Hematopoietic multipotent progenitor cell treated with erythropoietin and hydrocortisone succinate and interleukin-3 and kit ligand, for 15 days (in vitro differentiated cells): ENCODE results near the gene CATSPER1.

Experiments used
- DNase-seq: peaks from one replicate; pipeline ENCODE4 v3.0.0-alpha.2; 2015; ENCODE audit warnings: low spot score

Gene CATSPER1

GRCh38 chr11:66002648-66003225 lies 23.5 kb downstream of the CATSPER1 start:
- DNase-seq = no peak

DNA sequence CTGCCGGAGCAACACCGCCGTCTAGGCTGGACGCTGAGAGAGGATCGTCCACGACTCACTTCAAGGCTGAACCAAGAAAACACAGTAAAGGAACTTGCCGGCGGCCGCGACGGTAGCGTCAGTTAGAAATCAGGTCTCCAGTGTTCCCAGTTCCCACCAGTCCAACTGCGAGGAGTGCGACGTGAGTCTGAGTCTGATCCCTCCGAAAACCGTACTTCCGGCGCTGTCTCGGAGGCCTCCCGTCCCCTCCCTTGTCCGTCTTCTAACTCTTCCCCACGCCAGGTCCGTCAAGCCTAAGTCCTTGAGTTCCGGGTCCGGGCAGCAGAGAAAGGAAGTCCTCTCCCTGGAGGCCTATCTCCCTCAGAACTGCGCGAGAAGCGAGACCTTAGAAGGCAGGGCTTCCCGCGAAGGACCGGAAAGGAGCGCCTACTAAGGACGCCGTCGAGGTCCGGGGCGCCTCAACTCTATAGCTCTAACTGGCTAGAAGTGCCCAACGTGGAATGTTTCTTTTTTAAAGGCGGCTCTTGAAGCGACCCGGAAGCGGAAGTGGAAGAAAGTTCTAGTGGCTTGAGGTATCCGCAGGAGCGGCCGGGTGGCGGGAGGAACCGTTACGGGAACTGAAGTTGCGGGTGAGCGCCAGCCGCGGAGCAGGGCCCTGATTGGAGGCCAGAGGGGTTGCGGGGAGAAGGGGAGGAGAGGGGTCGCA lies 24.2 kb downstream of the CATSPER1 start, which contains the start of the genes BANF1 and EIF1AD:
TSS of gene BANF1 (plus strand) at position 562 of the 706 bp plus-strand sequence. CDS start 748 bp downstream, outside the sequence.
TSS of gene EIF1AD (minus strand) at position 216 of the 706 bp plus-strand sequence. CDS start 1,768 bp downstream, outside the sequence.
- DNase-seq = peak; percentile 95

DNA sequence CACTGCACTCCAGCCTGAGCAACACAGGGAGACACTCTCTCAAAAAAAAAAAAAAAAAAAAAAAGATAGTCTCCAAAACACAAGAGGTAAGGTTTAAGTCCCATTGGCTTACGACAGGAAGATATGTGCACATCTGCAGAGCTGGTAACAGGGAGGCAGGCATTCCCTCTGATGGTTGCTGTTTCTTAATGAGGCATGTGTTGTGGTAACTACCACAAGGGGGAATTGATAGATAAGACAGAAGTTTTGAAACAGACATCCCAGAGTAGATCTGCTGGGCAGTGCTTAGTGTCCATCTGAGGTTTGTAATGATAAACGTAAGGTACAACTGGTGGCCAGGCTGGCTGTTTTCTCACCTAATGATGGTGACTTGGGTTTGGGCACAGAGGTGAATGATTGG lies 29.0 kb downstream of the CATSPER1 start:
- DNase-seq = no peak

DNA sequence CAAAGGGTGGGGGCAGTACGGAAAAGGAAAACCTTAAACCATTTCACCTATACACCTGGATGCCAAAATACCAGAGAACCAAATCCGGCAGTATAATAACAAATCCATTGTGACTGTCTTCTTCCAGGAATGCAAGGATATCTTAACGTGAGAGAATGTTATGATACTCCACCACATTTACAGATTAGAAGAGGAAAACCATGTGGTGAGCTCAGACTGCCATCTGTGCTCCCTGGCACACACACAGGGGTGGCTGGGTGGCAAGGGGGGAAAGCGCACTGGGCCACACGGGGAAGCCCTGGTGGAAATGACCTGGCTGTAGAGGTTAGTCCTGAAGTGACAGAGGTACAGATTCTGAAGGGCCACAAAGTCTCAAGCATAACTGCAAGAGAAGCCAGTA lies 34.2 kb downstream of the CATSPER1 start:
- no peak for DNase-seq

DNA sequence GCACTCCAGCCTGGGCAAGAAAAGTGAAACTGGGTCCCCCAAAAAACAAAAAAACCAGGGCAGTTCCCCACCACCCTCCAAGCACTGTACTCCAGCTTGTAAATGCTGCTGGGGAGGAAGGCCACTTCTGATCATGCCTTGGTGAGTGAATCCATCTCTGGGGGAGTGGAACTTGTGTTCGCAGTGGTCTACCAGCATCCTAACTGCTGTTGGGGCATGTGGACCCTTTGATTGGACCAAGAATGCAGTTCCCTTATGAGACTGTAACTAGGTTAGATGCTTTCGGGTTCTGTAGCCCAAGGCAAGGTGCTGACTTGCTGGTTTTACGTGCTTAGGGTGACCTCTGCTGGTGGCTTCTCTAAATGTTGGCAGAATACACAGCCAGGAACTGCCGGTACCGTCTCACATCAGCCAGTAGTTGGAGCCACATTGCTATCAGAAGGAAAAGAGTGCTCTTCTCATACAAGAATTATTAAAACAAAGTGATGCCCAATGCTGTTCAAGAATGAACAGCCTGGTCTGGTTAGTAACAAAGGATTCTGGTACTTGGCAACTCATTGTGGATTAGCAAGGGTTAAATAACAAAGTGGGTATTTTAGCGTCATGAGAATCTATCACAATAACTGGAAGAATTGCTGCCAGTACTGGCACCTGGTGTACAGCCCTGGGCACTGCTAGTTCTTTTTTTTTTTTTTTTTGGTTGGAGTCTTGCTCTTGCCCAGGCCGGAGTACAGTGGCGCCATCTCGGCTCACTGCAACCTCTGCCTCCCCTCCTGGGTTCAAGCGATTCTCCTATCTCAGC lies 37.3 kb downstream of the CATSPER1 start:
- DNase-seq = peak; percentile 95

GRCh38 chr11:65987336-65987735 lies 38.9 kb downstream of the CATSPER1 start:
- no peak for DNase-seq

DNA sequence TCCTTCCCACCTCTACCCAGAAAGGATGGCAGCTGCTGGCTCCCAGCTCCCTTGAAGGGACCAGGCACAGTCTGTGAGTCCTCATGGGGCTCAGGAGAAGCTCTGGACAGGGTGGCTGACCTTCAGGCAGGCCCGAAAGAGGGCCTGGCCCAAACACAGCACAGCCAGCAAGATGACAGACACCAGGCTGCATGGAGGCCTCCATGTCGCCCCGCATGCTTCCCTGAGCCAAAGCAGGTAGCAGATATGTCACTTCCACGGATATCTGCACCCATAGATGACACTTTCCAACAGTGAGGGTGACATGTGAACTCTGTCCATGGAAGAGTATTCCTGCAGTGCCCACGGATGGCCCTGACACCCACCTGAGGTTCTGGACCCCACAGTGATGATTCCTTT lies 42.7 kb downstream of the CATSPER1 start:
- DNase-seq = no peak

DNA sequence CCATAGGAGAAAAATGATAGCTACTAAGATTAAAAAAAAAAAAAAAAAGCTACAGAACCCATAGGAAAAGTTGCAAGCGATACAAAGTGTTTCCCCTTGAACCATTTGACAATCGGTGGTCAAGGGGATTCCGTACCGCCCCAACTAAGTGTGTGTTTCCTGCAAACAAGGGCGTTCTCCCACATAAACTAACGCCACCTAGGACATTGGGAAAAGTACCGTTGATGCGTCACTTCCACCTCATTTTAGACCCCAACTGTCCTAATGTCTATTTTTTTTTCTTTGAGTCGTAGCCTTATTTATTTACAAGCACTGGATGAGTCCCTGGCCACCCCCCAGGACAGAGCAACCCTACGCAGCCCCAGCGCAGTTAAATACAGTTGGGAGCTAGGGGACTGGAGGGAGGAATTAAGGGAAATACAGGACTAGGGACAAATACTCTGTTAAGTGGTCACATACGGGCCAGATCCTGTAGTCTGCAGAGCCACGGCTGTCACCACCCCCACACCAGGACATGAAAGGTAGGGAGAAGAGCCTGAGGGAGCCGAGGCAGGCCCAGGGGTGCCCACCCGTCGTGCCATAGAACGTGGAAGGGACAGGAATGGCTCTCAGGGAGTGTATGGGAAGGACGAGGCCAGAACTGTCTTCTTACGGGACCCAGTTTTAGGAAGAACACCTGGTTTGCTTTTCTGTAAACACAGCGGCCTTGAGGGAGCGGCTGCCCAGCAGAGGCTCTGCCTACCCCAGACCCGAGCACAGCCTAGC lies 43.3 kb downstream of the CATSPER1 start:
- no peak for DNase-seq

- DNase-seq = no peak
Observed at GRCh38 chr11:65981972-65982823, 44.1 kb downstream of the CATSPER1 start.

GRCh38 chr11:65981101-65981740 lies 45.1 kb downstream of the CATSPER1 start:
- DNase-seq = no peak

DNA sequence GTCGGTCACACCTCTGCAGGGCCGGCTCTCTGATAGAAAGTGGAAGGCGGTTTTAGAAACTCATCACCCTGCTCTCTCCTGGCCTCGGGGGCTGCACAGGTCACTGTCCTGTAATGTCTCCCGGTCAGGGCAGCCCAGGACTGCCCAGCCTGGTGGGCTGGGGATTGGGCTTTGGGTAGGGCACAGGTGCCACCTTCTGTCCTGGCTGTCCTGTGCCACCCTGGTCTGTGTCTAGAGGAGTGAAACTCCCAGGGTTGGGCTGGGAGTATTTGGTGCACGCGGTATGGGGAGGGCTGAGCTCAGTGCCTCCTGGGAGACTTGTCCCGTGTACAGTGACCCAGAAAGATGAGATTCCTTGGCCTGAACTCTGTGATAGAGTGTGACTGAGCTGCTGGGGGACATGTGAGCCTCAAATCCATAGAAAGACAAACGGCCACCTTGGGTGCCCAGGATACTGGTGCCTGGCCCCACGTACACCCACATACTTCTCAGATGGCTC lies 47.0 kb downstream of the CATSPER1 start:
- DNase-seq = no peak

- DNase-seq = no peak
Observed at GRCh38 chr11:65978391-65979238, 47.7 kb downstream of the CATSPER1 start.

- no peak for DNase-seq
Observed at GRCh38 chr11:65977621-65978390, 48.5 kb downstream of the CATSPER1 start.

GRCh38 chr11:65976216-65977176 lies 49.8 kb downstream of the CATSPER1 start:
- DNase-seq = no peak

GRCh38 chr11:65975771-65976170 lies 50.5 kb downstream of the CATSPER1 start:
- DNase-seq = no peak

DNA sequence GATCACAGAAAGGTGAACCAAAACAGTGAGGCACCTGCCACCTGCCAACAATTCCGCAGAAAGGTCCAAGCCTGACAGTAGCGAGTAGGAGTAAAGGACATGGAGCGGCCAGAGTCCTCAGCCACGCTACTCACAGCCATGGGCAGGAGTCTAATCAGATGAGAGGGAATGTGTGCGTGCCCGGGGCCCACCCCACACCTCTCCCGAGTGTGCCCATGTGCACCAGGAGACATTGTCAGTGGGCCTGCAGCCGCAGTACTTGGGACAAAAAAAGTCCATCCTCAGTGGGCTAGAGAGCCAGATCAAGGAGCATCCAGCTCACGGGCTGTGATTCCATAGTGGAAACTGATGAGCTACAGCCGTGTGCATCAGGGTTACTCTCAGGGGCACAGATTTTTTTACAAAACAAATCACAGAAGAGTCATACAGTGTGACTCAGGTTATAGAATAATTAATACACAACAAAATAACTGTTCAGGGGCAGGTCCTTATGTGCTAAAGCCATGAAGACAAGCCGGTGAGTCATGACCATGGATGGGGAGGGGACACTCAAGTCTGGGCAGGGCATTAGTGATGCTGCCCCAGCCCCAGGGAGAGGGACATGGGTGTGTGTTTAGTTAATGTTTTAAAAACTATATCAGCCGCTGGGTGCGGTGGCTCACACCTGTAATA lies 52.7 kb downstream of the CATSPER1 start:
- DNase-seq = no peak

DNA sequence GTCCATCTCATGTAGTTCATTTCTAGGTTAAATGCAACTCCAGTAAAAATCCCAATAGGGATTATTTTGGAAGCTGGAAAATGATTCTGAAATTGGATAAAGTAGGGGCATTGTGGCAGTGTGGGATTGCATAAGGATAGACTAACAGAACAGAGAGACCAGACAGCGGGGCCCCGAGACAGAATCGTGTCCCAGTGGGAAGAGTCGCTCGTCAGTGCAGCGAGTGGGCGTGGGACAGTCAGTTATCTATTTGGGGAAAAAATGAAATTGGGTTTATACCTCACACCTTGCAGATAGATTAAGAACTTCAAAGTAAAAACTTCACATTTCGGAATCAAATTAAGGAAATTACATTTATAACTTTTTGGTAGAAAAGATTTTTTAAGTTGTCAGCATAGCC lies 54.2 kb downstream of the CATSPER1 start:
- no peak for DNase-seq
